Fibroblast of the conjunctiva (primary cell): ENCODE measurements around the gene FBXL14.

Source experiments
- DNase-seq: peaks from one replicate; pipeline ENCODE4 v3.0.0-alpha.2; 2010; ENCODE audit warnings: low read depth

Gene FBXL14

DNA sequence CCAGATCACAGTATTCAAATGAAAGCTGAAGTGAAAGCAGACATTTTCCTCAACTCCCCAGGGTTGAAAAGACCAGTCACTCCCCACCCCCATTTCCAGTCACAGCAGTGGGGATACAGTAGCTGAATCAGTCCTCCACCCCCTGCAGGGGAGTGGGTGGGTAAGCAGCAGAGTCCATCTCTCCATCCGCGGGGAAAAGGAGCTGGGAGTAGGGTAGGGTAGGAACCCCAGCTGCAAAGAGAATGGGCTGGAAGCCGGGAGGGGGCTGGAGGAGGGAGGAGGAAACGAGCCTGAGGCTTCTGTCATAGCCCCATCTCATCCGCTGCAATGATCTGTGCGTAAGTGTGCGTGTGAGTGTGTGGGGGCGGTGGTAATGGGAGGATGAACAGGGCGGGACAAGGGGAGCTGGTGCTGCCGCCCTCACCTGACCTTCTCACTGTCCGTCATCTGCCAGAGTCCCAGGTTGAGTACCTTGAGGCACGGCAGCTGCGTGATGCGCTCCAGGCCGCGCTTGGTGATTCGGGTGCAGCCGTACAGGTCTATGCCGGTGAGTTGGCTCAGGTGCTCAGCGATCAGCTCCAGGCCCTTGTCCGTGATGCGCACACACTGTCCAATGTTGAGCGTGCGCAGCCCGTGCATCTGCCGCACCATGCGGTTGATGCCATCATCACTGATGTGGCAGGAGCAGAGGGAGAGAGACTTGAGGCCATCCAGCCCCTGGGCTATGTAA, 1.8 kb downstream of the FBXL14 start:
- no peak for DNase-seq

DNA sequence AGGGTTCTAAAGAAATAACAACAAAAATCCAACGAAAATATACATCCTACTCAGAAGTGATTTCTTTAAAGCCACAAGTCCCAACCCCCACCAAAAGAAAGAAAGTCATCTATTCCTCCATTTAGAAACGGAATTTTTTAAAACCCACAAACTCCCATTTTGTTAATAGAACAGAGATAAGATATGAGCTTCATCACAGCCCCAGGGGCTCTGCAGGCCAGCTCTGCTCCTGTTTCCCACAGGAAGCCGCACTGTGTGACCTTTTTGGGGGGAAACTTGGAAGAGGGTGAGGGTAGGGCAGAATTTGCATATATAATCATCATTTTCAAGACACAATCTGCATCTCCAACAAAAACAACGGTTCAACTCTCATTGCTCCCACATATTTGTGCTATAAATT, 2.8 kb downstream of the FBXL14 start:
- DNase-seq = no peak

DNA sequence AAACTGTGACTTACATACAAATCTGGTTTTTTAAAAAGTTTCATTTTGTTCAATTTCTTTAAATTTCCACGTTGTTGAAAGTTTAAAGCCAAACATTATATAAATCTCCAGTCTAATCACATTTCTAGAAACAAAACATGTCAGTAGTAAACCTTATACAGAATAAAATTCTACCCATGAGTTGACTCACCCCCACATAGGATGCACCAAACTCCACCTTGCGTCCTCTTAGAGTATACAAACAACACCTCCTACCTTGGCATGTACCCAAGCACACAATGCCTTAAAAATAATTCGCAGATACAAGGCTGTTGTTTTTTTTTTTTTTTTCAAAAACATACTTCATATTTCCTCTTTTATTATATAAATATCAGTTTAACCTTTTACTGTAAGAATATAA, 3.3 kb downstream of the FBXL14 start:
- DNase-seq = no peak

DNA sequence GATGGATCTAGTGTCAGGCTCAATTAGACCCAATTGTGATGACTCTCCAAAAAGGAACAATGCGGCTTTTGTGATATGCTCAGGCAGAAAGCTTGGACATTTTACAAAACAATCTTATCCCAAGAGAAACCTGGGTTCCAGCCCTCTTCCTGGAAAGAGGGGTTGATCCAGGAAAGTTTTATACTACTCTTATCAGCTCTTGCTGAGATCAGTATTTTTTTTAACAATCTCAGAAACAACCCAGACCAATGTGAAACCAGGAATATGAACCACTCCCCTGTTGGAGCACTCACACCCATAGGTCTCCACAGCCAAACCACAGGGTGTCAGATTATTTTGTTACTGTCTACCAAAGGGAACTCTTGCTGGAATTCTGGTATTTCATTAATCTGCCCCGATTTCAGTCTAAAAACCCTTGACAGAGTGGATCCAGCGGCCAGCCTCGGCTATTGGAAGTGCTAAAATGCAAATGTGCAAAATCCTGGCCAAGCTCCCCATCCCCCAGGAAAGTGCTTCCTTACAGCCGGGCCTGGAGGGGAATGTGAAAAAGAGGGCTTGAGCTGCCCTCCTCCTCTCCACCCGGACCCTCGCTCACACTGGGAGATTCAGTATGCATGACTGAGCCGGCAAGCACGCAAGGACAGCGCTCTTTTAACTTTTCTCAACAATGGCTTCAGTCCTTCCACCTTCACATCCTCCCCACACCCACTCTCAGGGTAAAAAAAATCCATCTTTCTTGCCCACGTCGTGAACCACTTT, 4.0 kb downstream of the FBXL14 start:
- no peak for DNase-seq

DNA sequence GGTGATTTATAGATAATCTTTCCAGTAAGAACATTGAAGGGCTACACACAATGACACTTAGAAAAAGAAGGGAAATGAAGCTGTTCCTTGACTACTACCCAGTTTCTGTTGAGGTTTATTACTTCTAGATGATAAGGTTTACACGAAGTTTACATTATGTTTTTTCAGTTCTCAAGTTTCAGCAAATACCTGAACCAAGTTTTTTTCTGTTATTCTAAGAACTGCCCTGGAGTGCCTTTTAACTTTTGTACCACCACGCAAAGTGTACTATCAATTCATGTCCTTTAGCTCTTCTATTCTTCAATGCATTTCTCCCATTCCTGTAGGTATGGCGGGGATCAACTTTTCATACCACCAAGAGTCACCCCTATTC, 5.8 kb downstream of the FBXL14 start:
- DNase-seq = no peak

DNA sequence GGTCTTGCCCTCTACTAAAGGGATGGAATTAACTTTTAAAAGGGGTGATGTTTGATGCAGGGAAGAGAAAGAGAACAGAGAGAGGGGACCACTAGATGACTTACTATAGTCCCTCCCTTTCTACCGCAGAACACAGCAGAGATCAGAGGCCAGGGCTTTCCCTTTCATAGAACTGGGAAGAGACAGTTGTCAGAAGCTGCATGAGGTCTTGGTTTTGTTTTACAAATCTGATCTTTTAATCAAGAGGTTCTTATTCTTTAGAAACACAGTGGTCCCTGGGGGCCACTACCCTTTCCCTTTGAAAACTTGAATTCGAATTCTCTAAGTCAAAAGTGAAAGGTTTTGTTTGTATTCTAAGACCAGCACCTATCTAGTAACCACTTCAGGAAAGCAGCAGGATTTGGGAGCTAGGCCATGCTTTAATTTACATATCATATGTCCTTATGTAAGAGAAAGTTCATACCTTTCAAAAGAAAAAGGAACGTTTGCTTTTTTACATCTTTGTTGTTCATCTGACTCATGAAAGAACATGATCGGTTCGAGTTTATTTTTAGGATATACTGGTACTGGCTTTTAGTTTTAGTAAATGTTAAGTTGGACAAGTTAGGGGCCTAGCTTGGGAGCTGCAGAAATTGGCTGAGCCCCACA, 6.3 kb downstream of the FBXL14 start:
- no peak for DNase-seq

DNA sequence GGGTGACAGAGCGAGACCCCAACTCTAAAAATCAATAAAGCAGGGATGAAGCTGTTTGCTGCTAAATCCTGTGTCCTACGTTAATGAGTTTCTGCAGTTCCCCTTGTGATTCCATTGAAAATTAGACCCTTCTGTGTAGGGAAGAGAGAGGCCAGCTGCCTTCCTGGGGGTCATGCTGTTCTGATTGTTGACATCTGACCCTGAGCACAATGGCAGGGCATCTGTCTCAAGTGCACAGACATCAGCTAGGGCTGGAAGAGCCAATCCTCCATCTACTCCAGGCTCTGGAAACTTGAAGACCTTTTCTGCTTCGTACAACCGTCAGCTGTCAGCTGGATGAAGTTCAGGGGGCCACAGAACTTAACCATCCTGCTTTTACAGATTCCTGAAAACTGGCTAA, 10.1 kb downstream of the FBXL14 start:
- DNase-seq = no peak

DNA sequence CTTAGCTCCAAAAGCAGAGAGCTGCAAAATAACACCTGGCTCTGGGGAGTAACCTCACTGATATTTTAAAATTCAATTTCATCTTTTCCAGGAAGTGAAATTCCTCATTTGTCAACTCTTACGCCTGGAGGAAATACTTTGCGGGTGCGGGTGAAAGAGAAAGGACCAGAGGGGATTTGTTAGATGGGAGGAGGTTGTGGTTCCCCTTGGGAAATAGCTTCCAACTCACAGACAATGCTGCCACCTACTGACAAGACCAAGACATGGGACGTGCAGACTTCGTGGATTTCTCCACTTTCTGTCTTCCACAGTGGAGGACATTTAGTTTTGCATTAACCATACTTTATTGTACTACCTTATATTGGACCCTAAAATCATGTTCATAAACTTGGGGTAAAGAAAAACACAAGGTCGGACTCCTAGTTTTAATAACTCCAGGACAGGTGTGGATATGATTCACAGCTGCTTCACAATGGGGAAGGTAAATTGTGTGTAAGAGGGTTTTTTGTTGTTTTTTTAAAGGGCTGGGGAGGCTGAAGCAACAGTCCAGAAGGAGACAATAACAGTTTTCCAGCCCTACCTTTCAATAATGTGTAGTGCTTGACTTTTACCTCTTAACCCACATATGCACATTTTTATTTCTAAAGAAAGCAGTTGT, 10.8 kb downstream of the FBXL14 start:
- DNase-seq = peak; percentile 92

DNA sequence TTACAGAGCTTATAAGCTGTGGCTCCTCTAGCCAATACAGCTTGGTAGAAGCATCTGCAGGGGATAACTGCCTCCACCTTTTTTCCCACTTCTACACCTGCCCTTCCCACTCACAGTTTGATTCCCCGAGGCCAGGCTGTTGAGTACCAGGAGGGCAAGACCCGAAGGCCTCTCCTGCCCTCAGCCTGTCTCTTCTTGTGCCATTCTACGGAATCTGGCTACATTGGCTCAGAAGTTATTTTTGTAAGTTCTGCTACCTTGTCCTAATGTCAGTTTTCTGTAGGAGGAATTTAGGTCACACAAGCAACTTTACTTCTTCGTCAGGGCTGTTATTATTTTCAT, 11.7 kb downstream of the FBXL14 start:
- DNase-seq = no peak

DNA sequence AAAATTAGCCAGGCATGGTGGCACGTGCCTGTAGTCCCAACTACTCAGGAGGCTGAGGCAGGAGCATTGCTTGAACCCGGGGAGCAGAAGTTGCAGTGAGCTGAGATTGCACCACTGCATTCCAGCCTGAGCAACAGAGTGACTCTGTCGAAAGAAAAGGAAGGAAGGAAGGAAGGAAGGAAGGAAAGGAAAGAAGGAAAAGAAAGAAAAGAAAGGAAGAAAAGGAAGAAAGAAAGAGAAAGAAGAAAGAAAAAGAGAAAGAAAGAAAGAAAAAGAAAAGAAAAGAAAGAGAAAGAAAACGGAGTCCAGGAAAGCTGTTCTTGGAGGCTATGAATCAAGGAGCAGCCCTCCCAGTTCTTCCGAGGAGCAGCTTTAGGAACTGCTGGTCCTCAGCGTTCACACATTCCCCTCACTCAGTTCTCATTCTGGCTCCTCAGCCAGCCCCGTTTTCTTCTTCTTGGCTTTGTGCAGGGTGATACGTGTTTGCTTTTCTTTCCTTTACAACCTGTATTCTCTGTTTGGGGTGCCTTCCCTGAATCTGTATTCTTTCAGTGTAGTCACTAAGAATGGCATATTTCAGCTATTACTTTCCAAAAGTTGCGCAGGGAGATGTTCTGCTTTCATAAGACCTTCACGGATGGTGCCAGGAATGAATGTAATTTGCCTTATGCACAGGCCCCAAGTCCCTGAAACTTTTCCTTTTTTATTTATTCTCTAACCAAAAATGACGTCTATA, 12.2 kb downstream of the FBXL14 start:
- DNase-seq = no peak

DNA sequence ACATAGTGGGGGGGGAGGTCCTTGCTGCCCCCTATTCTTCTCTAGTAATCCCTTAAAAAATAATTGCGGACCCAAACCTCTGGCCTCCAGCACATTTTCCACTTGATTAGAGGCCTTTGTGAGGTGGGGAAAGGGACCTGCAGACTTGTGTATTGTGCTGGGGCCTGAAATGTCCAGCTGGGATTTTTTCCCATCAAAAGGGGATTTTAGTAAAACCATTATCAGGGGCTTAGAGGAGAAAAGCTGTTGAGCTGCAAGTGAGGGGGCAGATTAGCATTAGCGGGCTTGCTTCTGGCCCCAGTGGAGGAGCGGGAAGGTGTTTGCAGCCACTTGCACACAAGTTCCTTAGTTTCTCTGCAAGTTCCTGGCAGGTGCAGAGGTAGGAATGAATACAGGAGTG, 13.9 kb downstream of the FBXL14 start:
- no peak for DNase-seq

DNA sequence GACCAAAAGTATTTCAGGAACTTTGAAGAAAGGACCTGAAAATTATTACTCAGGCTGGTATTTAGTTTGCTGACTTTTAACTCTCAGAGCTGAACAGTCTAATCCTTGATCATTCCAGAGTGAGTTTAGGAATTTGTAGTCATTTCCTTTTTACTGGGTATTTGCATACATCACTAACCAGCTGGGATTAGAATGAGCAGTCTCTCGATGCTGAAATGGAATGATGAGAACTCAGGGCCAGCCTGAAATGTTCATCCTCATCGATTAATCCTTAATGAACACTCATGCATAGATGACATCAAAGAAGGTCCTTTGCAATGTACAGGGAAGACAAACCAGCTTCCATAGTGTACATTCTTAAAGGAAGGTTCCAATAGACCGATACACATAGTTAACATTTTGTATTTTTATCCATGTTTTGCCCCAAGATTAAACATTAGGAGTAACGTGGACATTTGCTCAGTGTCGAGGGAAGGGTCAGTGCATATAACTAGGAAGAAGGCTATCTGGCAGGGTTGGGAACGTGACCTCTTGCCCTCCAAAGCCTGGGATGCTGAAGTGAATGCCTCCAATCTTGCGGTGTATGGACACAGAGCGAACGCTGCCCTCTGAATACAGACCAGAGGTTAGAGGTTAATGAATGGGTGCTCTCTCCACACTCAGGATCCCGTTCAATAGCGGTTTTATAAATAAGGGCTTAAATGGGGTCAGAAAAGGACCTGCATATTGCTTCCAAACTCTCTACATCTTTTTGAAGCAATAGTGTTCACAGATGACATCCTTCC, 14.5 kb downstream of the FBXL14 start:
- no peak for DNase-seq

DNA sequence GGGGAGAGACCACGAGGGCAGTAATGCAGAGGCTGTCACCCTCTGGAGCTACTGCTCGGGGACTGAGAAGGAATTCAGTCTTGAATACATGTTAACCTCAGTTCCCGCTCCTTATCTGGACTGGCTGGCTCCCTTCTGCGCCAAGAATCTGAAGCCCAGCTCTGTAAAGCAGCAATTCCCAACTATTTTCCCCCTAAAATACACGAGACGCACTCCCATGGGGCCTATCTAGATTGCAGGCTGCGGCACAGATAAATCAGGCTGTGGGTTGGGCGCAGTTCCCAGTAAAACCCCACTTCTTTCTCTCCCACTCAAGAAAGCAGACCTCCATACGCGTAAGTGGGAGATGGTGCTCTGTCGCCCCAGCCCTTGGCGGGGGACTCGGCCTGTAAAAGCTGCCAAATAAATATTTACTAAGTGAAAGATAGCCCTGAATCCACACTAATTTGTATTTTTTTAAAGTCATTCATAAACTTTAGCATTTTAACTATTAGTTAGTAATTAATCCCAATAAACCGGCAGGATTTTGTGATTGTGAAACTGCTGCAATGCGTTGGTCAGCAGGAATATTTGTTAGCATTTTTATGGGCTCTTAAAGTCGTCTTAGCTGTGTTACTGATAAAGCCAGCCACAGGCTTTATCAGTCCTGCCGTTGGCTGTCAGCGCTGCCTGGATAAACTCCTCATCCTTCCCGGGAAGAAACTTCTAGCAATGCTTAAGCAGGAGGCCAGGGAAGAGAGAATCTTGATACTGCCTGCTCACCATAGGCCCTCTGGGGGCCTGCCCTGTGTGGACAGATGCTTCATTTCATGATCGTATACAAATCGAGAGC, 17.8 kb downstream of the FBXL14 start:
- no peak for DNase-seq

DNA sequence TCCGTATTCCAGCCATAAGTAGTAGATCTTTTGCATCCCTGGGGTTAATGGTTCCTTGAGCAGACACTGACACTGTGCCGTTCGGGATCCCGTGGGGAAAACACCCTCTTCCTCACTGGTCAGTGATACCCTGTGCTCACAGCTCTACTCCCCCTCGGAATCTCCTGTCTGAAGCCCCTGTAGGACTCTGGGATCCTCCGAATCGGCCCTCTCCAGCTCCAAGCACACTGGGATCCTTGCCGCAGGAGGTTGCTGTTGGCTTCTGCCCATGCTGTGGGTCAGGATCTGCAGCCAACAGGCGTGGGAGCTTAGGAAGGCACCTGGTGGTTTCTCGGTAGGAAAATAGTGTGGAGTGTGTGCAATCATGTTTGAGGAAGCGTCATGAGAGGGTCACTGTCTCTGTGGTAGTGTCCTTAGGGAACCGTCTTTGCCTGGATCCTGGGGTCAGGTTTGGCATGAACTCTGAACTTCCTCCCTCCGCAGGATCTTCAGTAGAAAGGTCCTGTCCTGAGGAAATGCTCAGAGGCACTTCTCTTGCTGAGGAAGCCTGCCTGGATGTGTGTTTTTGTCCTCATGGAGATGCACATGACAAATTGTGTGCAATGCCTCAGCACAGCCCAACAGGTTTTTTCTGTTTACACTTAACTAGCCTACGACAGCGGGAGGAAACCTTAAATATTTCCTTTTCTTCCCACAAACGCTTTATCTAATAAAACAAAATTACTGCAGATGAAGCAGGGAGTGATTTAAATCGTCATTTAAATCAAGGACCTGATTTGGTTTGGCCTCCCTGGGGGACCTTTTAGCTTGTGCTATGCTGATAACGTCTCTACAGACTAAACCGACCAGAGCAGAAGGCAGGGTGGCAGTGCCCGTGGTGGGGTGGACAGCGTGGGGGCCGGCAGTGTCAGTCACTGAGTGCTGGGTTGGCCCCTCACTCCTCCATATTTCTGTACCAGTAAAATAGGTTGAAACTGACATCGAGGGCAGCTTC, 18.7 kb downstream of the FBXL14 start:
- no peak for DNase-seq

DNA sequence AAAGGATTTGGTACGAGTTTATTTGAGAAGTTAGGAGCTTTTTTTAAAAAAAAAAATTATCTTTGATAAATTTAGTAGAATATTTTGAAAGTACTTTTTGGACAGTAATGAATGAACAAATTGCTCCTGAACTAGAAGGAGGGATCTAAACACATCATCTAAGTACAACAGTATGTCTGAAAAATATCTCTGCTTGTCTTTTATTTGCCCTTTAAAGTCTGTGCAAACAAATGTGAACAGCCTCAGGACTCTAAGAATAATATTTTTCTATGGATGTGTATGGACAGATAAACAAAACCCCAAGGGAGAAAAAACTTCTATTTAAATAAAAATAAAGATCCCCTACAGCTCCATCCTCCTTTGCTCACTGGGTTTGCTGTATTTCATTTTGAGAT, 19.5 kb downstream of the FBXL14 start:
- no peak for DNase-seq

DNA sequence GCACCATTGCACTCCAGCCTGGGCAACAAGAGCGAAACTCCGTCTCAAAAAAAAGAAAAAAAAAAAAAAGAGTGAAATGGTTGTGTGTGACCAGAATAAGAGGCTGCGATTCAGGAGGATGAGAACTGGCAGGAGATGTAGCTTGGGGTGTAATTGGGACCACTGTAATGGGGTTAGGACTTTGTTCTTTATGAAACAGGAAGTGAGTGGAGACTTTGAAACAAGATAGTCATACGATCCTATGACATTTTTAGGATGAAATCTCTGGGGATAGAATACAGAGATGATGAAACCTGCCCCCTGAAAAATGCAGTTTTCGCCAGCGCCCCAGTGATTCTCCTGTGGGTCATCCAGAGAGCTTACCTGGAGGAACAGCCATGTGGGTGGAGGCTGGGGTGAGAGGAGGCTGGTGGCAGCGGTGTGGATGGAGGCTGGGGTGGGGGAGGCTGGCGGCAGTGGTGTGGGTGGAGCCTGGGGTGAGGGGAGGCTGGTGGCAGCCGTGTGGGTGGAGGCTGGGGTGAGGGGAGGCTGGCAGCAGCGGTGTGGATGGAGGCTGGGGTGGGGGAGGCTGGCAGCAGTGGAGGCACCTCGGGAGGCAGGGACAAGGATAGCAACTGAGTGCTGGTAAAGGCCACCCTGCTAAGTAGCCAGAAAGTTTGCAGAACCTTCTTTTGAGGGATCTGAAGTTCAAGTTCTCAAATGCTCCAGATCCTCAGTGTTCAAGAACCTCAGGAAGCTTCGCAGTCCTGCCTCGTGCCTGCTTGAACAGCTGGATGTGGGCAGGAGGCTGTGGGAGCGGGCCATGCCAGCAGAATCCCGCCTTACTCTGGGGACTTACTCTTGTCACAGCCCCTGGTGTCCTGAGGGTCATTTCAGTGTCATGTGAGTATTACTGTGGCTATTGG, 20.2 kb downstream of the FBXL14 start:
- DNase-seq = no peak

DNA sequence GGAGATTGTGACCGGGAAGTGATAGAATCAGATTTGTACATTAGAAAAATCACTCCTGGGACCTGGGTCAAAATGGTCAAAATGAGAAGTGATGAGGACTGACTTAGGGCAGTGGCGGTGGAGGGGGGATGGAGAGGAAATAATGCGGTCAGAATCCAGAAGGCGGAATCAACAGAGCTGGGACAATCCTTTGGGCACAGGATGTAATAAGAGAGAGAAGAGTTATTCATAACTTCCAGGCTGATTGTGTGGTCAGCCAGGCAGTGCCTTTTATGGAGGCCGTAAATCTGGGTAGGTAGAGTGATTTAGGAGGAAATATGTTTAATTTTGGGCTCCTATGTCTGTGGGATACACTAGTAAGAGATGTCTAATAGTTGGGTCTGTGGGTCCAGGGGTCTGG, 21.6 kb downstream of the FBXL14 start:
- DNase-seq = no peak

DNA sequence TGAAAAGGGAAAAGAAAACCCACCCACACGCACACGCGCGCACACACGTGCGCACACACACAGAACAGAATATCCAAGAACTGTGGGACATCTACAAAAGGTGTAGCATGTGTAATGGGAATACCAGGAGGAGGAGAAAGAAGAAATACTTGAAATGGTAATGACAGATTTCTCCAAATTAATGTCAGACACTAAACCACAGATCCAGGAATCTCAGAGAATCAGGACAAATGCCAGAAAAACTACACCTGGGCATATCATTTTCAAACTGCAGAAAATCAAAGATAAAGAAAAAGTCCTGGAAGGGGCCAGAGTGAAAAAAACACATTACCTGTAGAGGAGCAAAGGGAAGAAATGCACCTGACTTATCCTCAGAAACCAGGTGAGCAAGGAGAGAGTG, 26.5 kb downstream of the FBXL14 start:
- DNase-seq = no peak
